AG09309 (cell line): ENCODE data around the gene GTPBP2.
"Not testable (repeated sequence)": the region's sequence is repeated elsewhere in the genome, so short reads cannot be mapped to it uniquely, and the experiment has no call there.

ENCODE experiments used
- DNase-seq: peaks from one replicate; pipeline ENCODE4 v3.0.0-alpha.2; 2010; ENCODE audit warnings: low read depth
- H3K4me3 ChIP-seq: 2 replicates; pipeline ENCODE4 v1.5.1; 2011; ENCODE audit warnings: mild to moderate bottlenecking, low read depth, low read length, moderate library complexity; ENCODE audit not compliant: control insufficient read depth
- CTCF ChIP-seq: IDR thresholded peaks from 2 replicates; pipeline ENCODE4 v1.5.1; 2011; ENCODE audit warnings: mild to moderate bottlenecking, low read depth, low read length, inconsistent platforms; ENCODE audit not compliant: insufficient read depth, control insufficient read depth; ENCODE audit errors: missing control alignments

GTPBP2 gene

GRCh38 chr6:43658161-43658560 is 29.1 kb upstream of the GTPBP2 start:
- no peak overlapping the region for H3K4me3 ChIP-seq
- DNase-seq, result no peak
- TF ChIP-seq CTCF, result no peak

DNA sequence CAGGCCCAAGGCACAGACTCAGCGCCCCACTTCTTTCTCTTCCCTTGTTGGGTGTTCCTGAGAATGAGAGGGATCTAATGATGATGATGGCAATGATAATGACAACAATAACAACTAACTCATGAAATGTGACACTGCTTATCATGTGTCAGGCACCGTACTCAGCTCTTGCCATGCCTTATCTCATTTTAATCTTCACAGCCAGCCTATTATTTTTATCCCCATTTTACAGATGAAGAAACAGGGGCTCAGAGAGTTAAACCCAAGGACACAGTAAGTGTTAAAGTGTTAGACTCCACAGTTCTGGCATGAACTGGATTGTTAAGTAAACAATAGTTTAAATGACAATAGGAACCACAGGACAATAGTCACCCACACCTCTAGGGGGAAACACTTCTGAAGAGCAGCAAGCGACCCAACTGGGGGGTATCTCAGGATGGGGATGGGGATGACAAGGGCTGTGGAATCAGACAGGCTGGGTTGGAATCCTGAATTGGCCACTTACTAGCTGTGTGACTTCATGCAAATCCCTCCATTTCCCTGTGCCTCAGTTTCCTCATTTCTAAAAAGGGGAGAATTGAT is 28.2 kb upstream of the GTPBP2 start:
- no peak overlapping the region for H3K4me3 ChIP-seq
- no peak for DNase-seq
- no peak for TF ChIP-seq CTCF

DNA sequence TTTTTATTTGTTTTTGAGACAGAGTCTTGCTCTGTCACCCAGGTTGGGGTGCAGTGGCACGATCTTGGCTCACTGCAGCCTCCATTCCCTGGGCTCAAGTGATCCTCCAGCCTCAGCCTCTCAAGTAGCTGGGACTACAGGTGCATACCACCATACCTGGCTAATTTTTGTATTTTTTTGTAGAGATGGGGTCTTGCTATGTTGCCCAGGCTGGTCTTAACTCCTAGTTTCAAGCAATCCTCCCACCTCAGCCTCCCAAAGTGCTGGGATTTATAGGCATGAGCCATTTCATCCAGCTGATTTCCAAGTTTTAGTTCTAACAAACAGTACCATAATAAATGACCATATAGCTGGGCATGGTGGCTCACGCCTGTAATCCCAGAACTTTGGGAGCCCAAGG is 23.8 kb upstream of the GTPBP2 start:
- not testable (repeated sequence) for DNase-seq, H3K4me3 ChIP-seq

DNA sequence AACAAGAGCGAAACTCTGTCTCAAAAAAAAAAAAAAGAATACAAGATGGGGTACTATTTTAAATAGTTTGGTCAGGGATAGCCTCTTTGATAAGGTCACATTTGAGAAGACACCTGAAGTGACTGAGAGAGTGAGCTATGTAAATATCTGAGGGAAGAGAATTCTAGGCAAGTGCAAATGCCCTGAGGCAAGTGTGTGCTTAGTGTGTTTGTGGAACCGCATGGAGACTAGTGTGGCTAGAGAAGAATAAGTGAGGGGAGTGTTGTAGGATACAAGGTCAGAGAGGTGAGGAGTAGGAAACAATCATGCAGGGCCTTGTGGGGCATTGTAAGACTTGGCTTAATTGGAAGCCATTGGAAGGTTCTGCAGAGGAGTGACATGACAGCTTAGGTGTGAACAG is 19.2 kb upstream of the GTPBP2 start:
- no peak for DNase-seq
- no peak overlapping the region for H3K4me3 ChIP-seq
- TF ChIP-seq CTCF, result no peak

DNA sequence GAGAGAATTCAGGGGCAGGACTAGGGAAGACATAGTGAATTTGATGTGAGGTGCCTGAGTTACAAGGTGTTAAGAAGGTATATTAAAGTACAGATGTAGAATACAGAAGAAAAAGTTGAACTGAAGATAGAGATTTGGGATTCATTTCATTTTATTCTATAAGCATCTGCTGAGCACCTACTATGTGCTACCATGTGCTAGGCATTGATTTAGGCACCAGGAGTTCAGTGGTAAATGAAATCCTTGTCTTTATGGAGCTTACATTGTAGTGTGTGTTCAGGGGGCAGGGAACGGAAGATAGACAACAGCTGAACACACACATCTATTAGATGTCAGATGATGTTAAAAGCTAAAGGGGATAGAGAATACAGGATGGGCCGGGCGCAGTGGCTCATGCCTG is 18.5 kb upstream of the GTPBP2 start:
- H3K4me3 ChIP-seq, result no peak overlapping the region
- DNase-seq, result no peak
- no peak for TF ChIP-seq CTCF

GRCh38 chr6:43645613-43645964 is 16.5 kb upstream of the GTPBP2 start:
- peak overlapping the region; percentile 38 for H3K4me3 ChIP-seq
- DNase-seq, result no peak
- no peak for TF ChIP-seq CTCF

DNA sequence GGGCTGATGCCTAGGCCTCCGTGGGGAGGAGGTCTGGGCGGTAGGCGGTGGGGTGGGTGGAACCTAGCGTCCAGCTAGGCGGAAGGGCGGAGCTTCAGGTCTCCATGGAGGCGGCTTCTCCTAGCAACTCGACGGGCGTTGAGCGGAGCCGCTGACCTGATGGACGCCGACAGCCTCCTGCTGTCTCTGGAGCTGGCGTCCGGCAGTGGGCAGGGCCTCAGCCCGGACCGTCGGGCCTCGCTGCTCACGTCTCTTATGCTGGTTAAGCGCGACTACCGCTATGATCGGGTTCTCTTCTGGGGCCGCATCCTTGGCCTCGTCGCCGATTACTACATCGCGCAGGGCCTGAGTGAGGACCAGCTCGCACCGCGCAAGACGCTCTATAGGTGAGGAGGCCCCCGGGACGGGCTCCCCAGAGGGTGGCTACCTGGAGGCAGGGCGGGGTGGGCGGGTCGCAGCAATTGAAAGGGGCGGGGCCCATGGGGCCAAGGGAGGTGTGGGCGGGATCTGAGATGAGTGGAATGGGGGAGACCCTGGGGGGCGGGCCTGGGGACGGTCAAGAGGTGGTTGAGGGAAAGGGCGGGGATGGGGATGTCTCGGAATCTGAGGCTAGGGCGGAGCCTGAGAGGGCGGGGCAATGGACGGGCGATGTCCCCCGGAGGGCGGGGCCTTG is 16.0 kb upstream of the GTPBP2 start, which contains the start of gene RSPH9:
Gene RSPH9, plus strand, starts transcription at position 97 of the 673 bp plus-strand sequence. Its CDS starts 63 bp downstream, at position 160.
- DNase-seq, result no peak
- H3K4me3 ChIP-seq, result peak within 1 kb of the TSS; percentile 38
- no peak for TF ChIP-seq CTCF
